Stimulated activated CD8-positive, alpha-beta memory T cell treated with anti-CD3 and anti-CD28 coated beads, Interleukin-4, amount 100 ng/mL, for 48 hours (primary cell): ENCODE data around the gene SEC11C.
A peak's percentile ranks its signal among the peaks of the same experiment; 100 is the strongest.
"Not testable (repeated sequence)": the region's sequence is repeated elsewhere in the genome, so short reads cannot be mapped to it uniquely, and the experiment has no call there.

Experiments
- DNase-seq: peaks from one replicate; pipeline ENCODE4 v3.0.0-alpha.2; 2020

SEC11C gene

GRCh38 chr18:59139615-59140301 is at the start of gene SEC11C:
Gene SEC11C (plus strand): TSS chr18:59139884. CDS start chr18:59139949, 65 bp downstream.
- DNase-seq = peak; percentile 95

- DNase-seq = no peak
Measured at GRCh38 chr18:59090966-59091603, 48.6 kb upstream of the SEC11C start.

GRCh38 chr18:59093668-59094067 is 46.0 kb upstream of the SEC11C start:
- DNase-seq = no peak

GRCh38 chr18:59094569-59094968 is 45.1 kb upstream of the SEC11C start:
- no peak for DNase-seq

- DNase-seq = no peak
Measured at GRCh38 chr18:59096098-59096789, 43.4 kb upstream of the SEC11C start.

GRCh38 chr18:59101830-59102414 is 37.8 kb upstream of the SEC11C start:
- DNase-seq = no peak

GRCh38 chr18:59109375-59109774 is 30.3 kb upstream of the SEC11C start:
- no peak for DNase-seq

- no peak for DNase-seq
Measured at GRCh38 chr18:59114160-59114559, 25.5 kb upstream of the SEC11C start.

- DNase-seq = peak; percentile 34
Measured at GRCh38 chr18:59123588-59124369, 15.9 kb upstream of the SEC11C start.

GRCh38 chr18:59124370-59124704 is 15.3 kb upstream of the SEC11C start:
- DNase-seq = no peak

- DNase-seq = no peak
Measured at GRCh38 chr18:59127047-59127446, 12.6 kb upstream of the SEC11C start.

GRCh38 chr18:59129951-59130703 is 9.6 kb upstream of the SEC11C start:
- no peak for DNase-seq

GRCh38 chr18:59132810-59133465 is 6.7 kb upstream of the SEC11C start:
- no peak for DNase-seq

- DNase-seq = peak; percentile 95
Measured at GRCh38 chr18:59139291-59139614, 431 bp upstream of the SEC11C start.

- DNase-seq = no peak
Measured at GRCh38 chr18:59140302-59140885, 710 bp downstream of the SEC11C start.

- DNase-seq = no peak
Measured at GRCh38 chr18:59141294-59142068, 1.8 kb downstream of the SEC11C start.

- DNase-seq = peak; percentile 32
Measured at GRCh38 chr18:59142274-59142673, 2.6 kb downstream of the SEC11C start.

- DNase-seq = not testable (repeated sequence)
Measured at GRCh38 chr18:59142800-59143416, 3.2 kb downstream of the SEC11C start.

GRCh38 chr18:59143441-59143840 is 3.8 kb downstream of the SEC11C start:
- DNase-seq = no peak

- DNase-seq = no peak
Measured at GRCh38 chr18:59144483-59144882, 4.8 kb downstream of the SEC11C start.
